HepG2 (cell line): Measurements from ENCODE around the gene IRF2. TPM values are rescaled to one million over a fixed set of nuclear protein-coding genes. Genes with fewer than 3 reads are reported as not detected.

Source experiments
- ATAC-seq: fragments of 200-7000 bp; cut with Tn5 transposase; 3 replicates; pipeline ENCODE4 v1.9.1; 2020; ENCODE audit warnings: mild to moderate bottlenecking, moderate library complexity
- BruUV-seq: library from RNA; stranded (reverse); fragments of 400-500 nt; replicated peaks from 2 replicates; lab custom pipeline; 2021; lab: Mats Ljungman, UMichigan
- CTCF ChIA-PET: fragments of 300-600 bp; formaldehyde crosslinking; extraction: SDS; loops from one replicate; lab custom pipeline; 2021; ENCODE audit warnings: low total read pairs, inconsistent platforms, low intra/inter-chr PET ratio; lab: Yijun Ruan, JAX
- POLR2A ChIA-PET: fragments of 350-600 bp; sonication (Branson Sonifier 250); formaldehyde crosslinking; loops from one replicate; lab custom pipeline; 2020; ENCODE audit warnings: antibody characterized with exemption, inconsistent platforms; lab: Yijun Ruan, JAX
- DNase-seq: peaks from one replicate; pipeline ENCODE4 v3.0.0-alpha.2; 2015; ENCODE audit warnings: low spot score
- FAIRE-seq: peaks from 3 replicates; lab custom pipeline; 2011; peaks lifted over from hg19 to GRCh38; lab: Jason Lieb, UNC
- H2AFZ ChIP-seq: one replicate; pipeline ENCODE4 v1.6.1; 2011; ENCODE audit warnings: low read length, inconsistent platforms
- H3K27ac ChIP-seq: fragments of 300-600 bp; 3 replicates; pipeline ENCODE4 v1.8.0; 2011; ENCODE audit warnings: mixed run types, mild to moderate bottlenecking, mixed read lengths, low read length, inconsistent platforms; ENCODE audit not compliant: insufficient read depth; ENCODE audit errors: extremely low read length
- H3K27me3 ChIP-seq, 2 experiments: fragments of 200-600 bp in 1 of 2; 2 replicates in 1 of 2; 3 replicates in 1 of 2; pipeline versions ENCODE4 v1.6.0 to v1.8.0; 2011; ENCODE audit warnings: low read length in 2 of 2, mild to moderate bottlenecking in 2 of 2, moderate library complexity in 2 of 2, inconsistent platforms in 1 of 2; ENCODE audit not compliant: insufficient read depth in 2 of 2, control insufficient read depth in 1 of 2
- H3K36me3 ChIP-seq, 2 experiments: fragments of 200-600 bp in 1 of 2; replicated peaks in 1 of 2; 2 replicates in 1 of 2; 3 replicates in 1 of 2; pipeline versions ENCODE4 v1.5.1 to v1.8.0; 2011; ENCODE audit warnings: low read length in 2 of 2, inconsistent platforms in 1 of 2; ENCODE audit not compliant: insufficient read depth in 2 of 2, control insufficient read depth in 1 of 2
- H3K4me1 ChIP-seq: 2 replicates; pipeline ENCODE4 v1.5.1; 2012; ENCODE audit warnings: low read length, inconsistent platforms; ENCODE audit not compliant: insufficient read depth
- H3K4me2 ChIP-seq: 2 replicates; pipeline ENCODE4 v1.6.0; 2011; ENCODE audit warnings: low read depth, low read length, inconsistent platforms
- H3K4me3 ChIP-seq, 3 experiments: fragments of 200-600 bp in 1 of 3; sonication (generic), shearing (Covaris generic) in 1 of 3; replicated peaks in 1 of 3; 2 replicates each; pipeline ENCODE4 v1.5.1; 2011 to 2016; ENCODE audit warnings: low read length in 3 of 3, inconsistent platforms in 2 of 3, low read depth in 2 of 3, mild to moderate bottlenecking in 2 of 3, control low read depth in 1 of 3, mixed read lengths in 1 of 3; ENCODE audit not compliant: insufficient read depth in 1 of 3
- H3K79me2 ChIP-seq: one replicate; pipeline ENCODE4 v1.6.1; 2011; ENCODE audit warnings: low read length, inconsistent platforms; ENCODE audit not compliant: insufficient read depth
- H3K9ac ChIP-seq: 2 replicates; pipeline ENCODE4 v1.6.0; 2011; ENCODE audit warnings: mild to moderate bottlenecking, low read depth, low read length, inconsistent platforms; ENCODE audit not compliant: insufficient read depth
- H3K9me3 ChIP-seq: 2 replicates; pipeline ENCODE4 v1.5.1; 2012; ENCODE audit warnings: mild to moderate bottlenecking, low read length
- H4K20me1 ChIP-seq: 2 replicates; pipeline ENCODE4 v1.6.0; 2011; ENCODE audit warnings: inconsistent platforms, mild to moderate bottlenecking, low read length, moderate library complexity; ENCODE audit not compliant: insufficient read depth
- BCL6 ChIP-seq: IDR thresholded peaks from 2 replicates; pipeline ENCODE4 v1.6.1; 2016; ENCODE audit warnings: missing genetic modification reagents, missing compliant biosample characterization
- HNF4G ChIP-seq, 2 experiments: sonication (generic) in 1 of 2; formaldehyde crosslinking in 1 of 2; IDR thresholded peaks; 2 replicates each; pipeline versions ENCODE4 v1.4.0 to v1.6.1; 2011 to 2020; ENCODE audit warnings: borderline replicate concordance in 2 of 2, low read depth in 2 of 2, mild to moderate bottlenecking in 2 of 2, low read length in 1 of 2, missing genetic modification reagents in 1 of 2, moderate library complexity in 1 of 2
- KDM4B ChIP-seq: sonication (generic); formaldehyde crosslinking; IDR thresholded peaks from 2 replicates; pipeline ENCODE4 v1.4.0; 2020; ENCODE audit warnings: missing genetic modification reagents
- MNT ChIP-seq: fragments of 450-650 bp; IDR thresholded peaks from 2 replicates; pipeline ENCODE4 v1.6.1; 2016
- MTA3 ChIP-seq: sonication (generic); formaldehyde crosslinking; IDR thresholded peaks from 2 replicates; pipeline ENCODE4 v1.4.0; 2020; ENCODE audit warnings: missing genetic modification reagents
- NR0B2 ChIP-seq: sonication (generic); formaldehyde crosslinking; IDR thresholded peaks from 2 replicates; pipeline ENCODE4 v1.4.0; 2020; ENCODE audit warnings: mild to moderate bottlenecking, missing genetic modification reagents
- PHF21A ChIP-seq: sonication (generic); formaldehyde crosslinking; IDR thresholded peaks from 2 replicates; pipeline ENCODE4 v1.5.0; 2020; ENCODE audit warnings: mild to moderate bottlenecking, missing genetic modification reagents
- RBAK ChIP-seq: sonication (generic); formaldehyde crosslinking; IDR thresholded peaks from 2 replicates; pipeline ENCODE4 v1.5.1; 2020; ENCODE audit warnings: mild to moderate bottlenecking, missing genetic modification reagents
- SKI ChIP-seq: fragments of 450-650 bp; IDR thresholded peaks from one replicate; pipeline ENCODE4 v1.6.1; 2018; ENCODE audit warnings: mild to moderate bottlenecking; ENCODE audit not compliant: partially characterized antibody
- THYN1 ChIP-seq: sonication (generic); formaldehyde crosslinking; IDR thresholded peaks from 2 replicates; pipeline ENCODE4 v1.8.1; 2023; ENCODE audit warnings: low read depth, mild to moderate bottlenecking, moderate library complexity, missing genetic modification reagents, borderline replicate concordance
- ZBTB25 ChIP-seq: IDR thresholded peaks from 2 replicates; pipeline ENCODE4 v1.6.1; 2018; ENCODE audit warnings: missing genetic modification reagents
- ZMYM2 ChIP-seq: sonication (generic); formaldehyde crosslinking; IDR thresholded peaks from 2 replicates; pipeline ENCODE4 v1.8.0; 2022; ENCODE audit warnings: mild to moderate bottlenecking, missing genetic modification reagents
- ZNF274 ChIP-seq: sonication (generic); formaldehyde crosslinking; IDR thresholded peaks from 2 replicates; pipeline ENCODE4 v1.5.1; 2020; ENCODE audit warnings: mild to moderate bottlenecking, missing genetic modification reagents
- ZNF331 ChIP-seq: sonication (generic); formaldehyde crosslinking; IDR thresholded peaks from 2 replicates; pipeline ENCODE4 v1.4.0; 2020; ENCODE audit warnings: missing genetic modification reagents
- ZNF709 ChIP-seq: sonication (generic); formaldehyde crosslinking; IDR thresholded peaks from 2 replicates; pipeline ENCODE4 v1.5.0; 2020; ENCODE audit warnings: mild to moderate bottlenecking, missing genetic modification reagents
- ZUFSP ChIP-seq: sonication (generic); formaldehyde crosslinking; IDR thresholded peaks from 2 replicates; pipeline ENCODE4 v1.9.0; 2021; ENCODE audit warnings: missing genetic modification reagents, mild to moderate bottlenecking, borderline replicate concordance
- WGBS: methylation state at CpG from one replicate; pipeline ENCODE4 v1.1.6; 2017; ENCODE audit warnings: low lambda C conversion rate; 5-methylcytosine and 5-hydroxymethylcytosine counted together
- in situ Hi-C: cut with HindIII; loops from 2 replicates; pipeline ENCODE4 v1.10.0; 2017; ENCODE audit warnings: low pct_unique_long_range_greater_than_20kb; ENCODE audit not compliant: extremely low pct_ligation_motif_present
- intact Hi-C: fragments of 100-400 bp; cut with micrococcal nuclease; formaldehyde crosslinking; loops from one replicate; pipeline ENCODE4 v1.10.0; 2022; ENCODE audit not compliant: unreplicated experiment
- polyA plus RNA-seq, 8 experiments: library from polyadenylated mRNA; depleted of rRNA in 3 of 8; stranded (reverse) in 7 of 8; unstranded in 1 of 8; fragments of >200 nt; fragmentation: Illumina TruSeq in 4 of 8; extraction: Trizol in 4 of 8; gene quantifications; 2 replicates each; pipeline versions ENCODE4 v1.2.1 to v1.2.3, GENCODE V29; 2011 to 2016; ENCODE audit warnings: low read depth in 4 of 8, missing spikeins in 1 of 8, mixed read lengths in 1 of 8; ENCODE audit not compliant: insufficient read depth in 1 of 8
- total RNA-seq, 5 experiments: library from RNA; depleted of rRNA; stranded (reverse); fragments of >200 nt; fragmentation: Illumina TruSeq; extraction: Trizol; gene quantifications; 2 replicates each; pipeline ENCODE4 v1.2.3, GENCODE V29; 2016; ENCODE audit warnings: low read depth in 1 of 5

The IRF2 gene
- total and polyA plus RNA-seq, 2 of the 13 experiments (the other 11 are each of a cell fraction or from before 2014, with no cell fraction given) = 15.5 to 28.8 TPM

- TF ChIP-seq THYN1 (CRISPR knock-in tag) (no peak), ZNF274 (CRISPR knock-in tag) (peak; percentile 46; the same call in 1 of the 2 replicates), PHF21A (CRISPR knock-in tag) (peak; percentile 44; the same call in 1 of the 2 replicates), KDM4B (0 out of 2 replicates have a peak, but pooled peaks have one; percentile 18), HNF4G (IDR thresholded peaks at IDR 0.05; ENCODE audit: borderline replicate concordance, low read depth, low read length) (peak; percentile 90), HNF4G (CRISPR knock-in tag; IDR thresholded peaks at IDR 0.05; ENCODE audit: borderline replicate concordance, low read depth) (peak; percentile 83), SKI (peak; percentile 54), MTA3 (no peak), ZNF331 (CRISPR knock-in tag) (peak; percentile 18; the same call in 1 of the 2 replicates), BCL6 (peak; percentile 66), ZNF709 (CRISPR knock-in tag) (0 out of 2 replicates have a peak, but pooled peaks have one; percentile 23)
- TF ChIP-seq, all 625 proteins: peak for 184
These were observed 1.5 kb downstream of the IRF2 start (continued) for GRCh38 chr4:184472614-184473498.

- Histone ChIP-seq H3K4me1 (peaks cover 47% of the 10 kb centered on the region), H3K27ac (peak overlapping the region; percentile 92), H2AFZ (no peak overlapping the region), H4K20me1 (peaks cover 15% of the 10 kb centered on the region), H3K4me2 (peak overlapping the region; percentile 85), H3K79me2 (peaks cover 72% of the 10 kb centered on the region), H3K27me3 (no peaks in the 10 kb centered on the region; a peak in 1 of 5 replicates), H3K9ac (peak overlapping the region; percentile 91), H3K4me3 (peak overlapping the region; percentile 72 to 94 (median 74)), H3K9me3 (no peaks in the 10 kb centered on the region), H3K36me3 (no peaks in the 10 kb centered on the region)
- ATAC-seq = peak; percentile 45
- 5% methylated on average over 12 of the region's 13 CpGs for WGBS
- intact Hi-C loops = loop anchor here (1.0 to 10.0 kb wide), 5 partner anchors 31 to 185 kb away; partner anchors contain the start of genes CASP3 and PRIMPOL
- in situ Hi-C loops = loop anchor here (5.0 kb wide), 1 partner anchor 40 kb away; no protein-coding TSS in a partner anchor
- DNase-seq = no peak
- ChIA-PET POLR2A (interaction anchor here (0.6 to 1.0 kb wide), 4 partner anchors 27 to 161 kb away, joined by 3 to 5 read pairs (median 4); no protein-coding TSS in a partner anchor), CTCF (no interaction called here)
- no peak for FAIRE-seq
- BruUV-seq = TSS peak; percentile 56
- no peak for TF ChIP-seq RBAK (CRISPR knock-in tag)
- no peak for TF ChIP-seq ZUFSP
- no peak for TF ChIP-seq MNT
- TF ChIP-seq ZBTB25 (CRISPR knock-in tag) = no peak
- TF ChIP-seq ZMYM2 (CRISPR knock-in tag) = no peak
- no peak for TF ChIP-seq NR0B2
These were observed 2.3 kb downstream of the IRF2 start for GRCh38 chr4:184471881-184472613.
